ENCODE results near the gene IFNG. TPM values are rescaled to one million over a fixed set of nuclear protein-coding genes. Genes with fewer than 3 reads are reported as not detected.
"Not testable (repeated sequence)": the region's sequence is repeated elsewhere in the genome, so short reads cannot be mapped to it uniquely, and the experiment has no call there.

IFNG gene
- not detected in 2 replicates for total RNA-seq

- DNase-seq (ENCODE audit: low read depth): no peak
- no peak within 1 kb of the TSS for H3K4me3 ChIP-seq (ENCODE audit: low read depth, low read length)
- no peak for TF ChIP-seq CTCF (IDR thresholded peaks at IDR 0.05; ENCODE audit: insufficient read depth, low read depth, low read length)
Measured at GRCh38 chr12:68159681-68160304, at the start of gene IFNG. TSS of gene IFNG (minus strand) at chr12:68159740. CDS start at chr12:68159615, 125 bp downstream.

DNA sequence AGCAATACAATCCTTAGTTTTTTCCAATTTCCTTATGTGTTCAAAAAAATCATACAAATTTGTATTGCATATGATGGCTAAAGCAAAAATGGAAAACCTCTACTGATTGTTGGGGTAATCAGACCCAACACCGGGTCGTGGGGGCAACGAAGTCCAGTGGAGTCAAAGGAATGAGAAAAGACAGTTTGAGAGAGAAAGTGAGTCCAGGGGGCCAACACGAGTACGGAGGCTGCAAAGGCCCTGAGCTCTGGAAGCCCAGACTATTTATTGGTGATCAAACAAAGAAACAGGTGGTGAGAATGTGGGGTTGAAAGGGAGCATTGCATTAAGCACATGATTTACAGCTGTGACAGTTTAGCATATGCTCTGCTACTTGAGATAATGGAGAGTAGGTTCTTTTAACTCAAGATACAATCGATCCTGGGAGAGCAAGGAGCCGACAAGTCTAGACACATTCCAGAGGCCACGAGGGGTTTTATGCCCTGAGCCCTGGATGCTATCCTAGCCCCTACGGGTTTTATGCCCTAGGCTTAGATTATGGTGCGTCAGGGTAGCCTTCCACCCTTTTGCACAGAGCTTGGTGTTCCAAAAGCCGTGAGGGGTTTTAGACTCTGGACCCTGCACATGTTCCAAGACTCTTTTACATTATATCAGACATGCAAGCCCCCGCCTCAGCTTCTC is 49.6 kb upstream of the IFNG start:
- not testable (repeated sequence) for DNase-seq (ENCODE audit: low read depth); H3K4me3 ChIP-seq (ENCODE audit: low read depth, low read length)

- H3K4me3 ChIP-seq (ENCODE audit: low read depth, low read length): no peak overlapping the region
- no peak for TF ChIP-seq CTCF (IDR thresholded peaks at IDR 0.05; ENCODE audit: insufficient read depth, low read depth, low read length)
- no peak for DNase-seq (ENCODE audit: low read depth)
Measured at GRCh38 chr12:68207276-68207675, 47.7 kb upstream of the IFNG start.

GRCh38 chr12:68206446-68206845 is 46.9 kb upstream of the IFNG start:
- no peak for DNase-seq (ENCODE audit: low read depth)
- TF ChIP-seq CTCF (IDR thresholded peaks at IDR 0.05; ENCODE audit: insufficient read depth, low read depth, low read length): no peak
- no peak overlapping the region for H3K4me3 ChIP-seq (ENCODE audit: low read depth, low read length)

- no peak for DNase-seq (ENCODE audit: low read depth)
- H3K4me3 ChIP-seq (ENCODE audit: low read depth, low read length): no peak overlapping the region
- TF ChIP-seq CTCF (IDR thresholded peaks at IDR 0.05; ENCODE audit: insufficient read depth, low read depth, low read length): no peak
Measured at GRCh38 chr12:68203460-68203875, 43.9 kb upstream of the IFNG start.

- no peak overlapping the region for H3K4me3 ChIP-seq (ENCODE audit: low read depth, low read length)
- no peak for TF ChIP-seq CTCF (IDR thresholded peaks at IDR 0.05; ENCODE audit: insufficient read depth, low read depth, low read length)
- DNase-seq (ENCODE audit: low read depth): no peak
Measured at GRCh38 chr12:68200854-68201253, 41.3 kb upstream of the IFNG start.

- no peak for TF ChIP-seq CTCF (IDR thresholded peaks at IDR 0.05; ENCODE audit: insufficient read depth, low read depth, low read length)
- H3K4me3 ChIP-seq (ENCODE audit: low read depth, low read length): no peak overlapping the region
- DNase-seq (ENCODE audit: low read depth): no peak
Measured at GRCh38 chr12:68199127-68199526, 39.6 kb upstream of the IFNG start.
